Measurements from ENCODE around the gene CDC73.

CDC73 gene

GRCh38 chr1:193121616-193122593 is at the start of gene CDC73:
TSS of gene CDC73 (plus strand) at chr1:193122031. CDS start at chr1:193122201, 170 bp downstream.
- peak; percentile 100 for DNase-seq

GRCh38 chr1:193077991-193078390 is 43.8 kb upstream of the CDC73 start:
- DNase-seq: no peak

GRCh38 chr1:193079187-193079586 is 42.6 kb upstream of the CDC73 start:
- DNase-seq: no peak

GRCh38 chr1:193083365-193084088 is 38.3 kb upstream of the CDC73 start:
- no peak for DNase-seq

GRCh38 chr1:193085263-193085662 is 36.6 kb upstream of the CDC73 start:
- no peak for DNase-seq

- no peak for DNase-seq
Measured at GRCh38 chr1:193086342-193086741, 35.5 kb upstream of the CDC73 start.

- no peak for DNase-seq
Measured at GRCh38 chr1:193087893-193088292, 33.9 kb upstream of the CDC73 start.

- DNase-seq: no peak
Measured at GRCh38 chr1:193090865-193091264, 31.0 kb upstream of the CDC73 start.

GRCh38 chr1:193094112-193094511 is 27.7 kb upstream of the CDC73 start:
- no peak for DNase-seq

- DNase-seq: no peak
Measured at GRCh38 chr1:193102662-193103061, 19.2 kb upstream of the CDC73 start.

- no peak for DNase-seq
Measured at GRCh38 chr1:193103759-193104501, 17.9 kb upstream of the CDC73 start.

- DNase-seq: peak; percentile 16
Measured at GRCh38 chr1:193104502-193104906, 17.3 kb upstream of the CDC73 start.

- DNase-seq: peak; percentile 51
Measured at GRCh38 chr1:193104907-193105820, 16.7 kb upstream of the CDC73 start, which contains the start of gene GLRX2. TSS of gene GLRX2 (minus strand) at chr1:193105414. CDS start at chr1:193105382, 32 bp downstream.

GRCh38 chr1:193105821-193106177 is 16.0 kb upstream of the CDC73 start:
- no peak for DNase-seq

GRCh38 chr1:193108471-193108870 is 13.4 kb upstream of the CDC73 start:
- no peak for DNase-seq

GRCh38 chr1:193109619-193110018 is 12.2 kb upstream of the CDC73 start:
- no peak for DNase-seq

GRCh38 chr1:193110246-193110645 is 11.6 kb upstream of the CDC73 start:
- no peak for DNase-seq

GRCh38 chr1:193110864-193111263 is 11.0 kb upstream of the CDC73 start:
- DNase-seq: no peak

- no peak for DNase-seq
Measured at GRCh38 chr1:193111641-193112090, 10.2 kb upstream of the CDC73 start.

- no peak for DNase-seq
Measured at GRCh38 chr1:193113258-193113991, 8.4 kb upstream of the CDC73 start.

GRCh38 chr1:193113992-193114332 is 7.9 kb upstream of the CDC73 start:
- DNase-seq: no peak
